GM18907 (cell line): ENCODE measurements around the gene RAB1A.

ENCODE experiments used
- ATAC-seq: cut with Tn5 transposase; IDR thresholded peaks from one replicate; pipeline ENCODE4 v1.9.1; 2021; ENCODE audit warnings: mild to moderate bottlenecking, moderate library complexity; ENCODE audit not compliant: unreplicated experiment

Gene RAB1A

DNA sequence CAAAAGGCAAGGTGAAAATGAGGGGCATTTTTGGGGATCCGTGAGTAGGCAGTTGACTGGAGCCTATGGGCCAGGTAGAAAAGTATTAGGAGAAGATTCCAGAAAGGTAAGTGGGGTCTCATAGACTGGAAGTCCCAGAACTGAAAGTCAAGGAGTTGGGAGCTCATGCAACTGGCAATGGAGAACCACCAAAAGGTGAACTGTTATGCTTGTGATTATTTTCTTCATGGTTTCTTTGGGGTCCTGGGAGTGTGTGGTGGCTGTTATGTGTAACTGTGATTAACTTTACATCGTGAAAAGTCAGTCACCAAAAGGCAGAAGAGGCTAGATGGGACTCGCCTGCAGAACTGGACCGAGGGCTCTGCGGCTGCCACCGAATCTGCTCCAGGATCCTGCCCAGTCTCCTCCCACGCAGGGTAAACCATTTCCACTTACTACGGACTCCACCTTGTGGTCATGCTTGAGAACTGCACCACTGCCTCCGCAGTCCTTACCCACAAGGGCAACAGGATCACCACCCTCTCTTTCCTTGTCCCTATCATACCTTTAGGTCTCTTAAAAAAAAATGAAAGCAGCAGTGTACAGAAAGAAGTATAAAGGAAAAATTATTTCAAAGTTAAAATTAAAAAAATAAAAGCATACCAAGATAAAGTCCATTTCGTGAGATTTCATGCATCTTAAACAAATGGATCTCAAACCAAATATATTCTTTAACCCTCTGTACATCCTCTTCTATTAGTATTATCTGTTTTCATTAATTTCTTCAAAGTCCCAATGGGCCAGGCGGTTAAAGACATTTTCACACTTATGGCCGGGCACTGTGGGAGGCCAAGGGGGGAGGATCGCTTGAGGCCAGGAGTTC lies 89.3 kb downstream of the RAB1A start:
- ATAC-seq: peak; percentile 88

- ATAC-seq: no peak
These were observed 90.3 kb downstream of the RAB1A start for GRCh38 chr2:65039640-65040039.

DNA sequence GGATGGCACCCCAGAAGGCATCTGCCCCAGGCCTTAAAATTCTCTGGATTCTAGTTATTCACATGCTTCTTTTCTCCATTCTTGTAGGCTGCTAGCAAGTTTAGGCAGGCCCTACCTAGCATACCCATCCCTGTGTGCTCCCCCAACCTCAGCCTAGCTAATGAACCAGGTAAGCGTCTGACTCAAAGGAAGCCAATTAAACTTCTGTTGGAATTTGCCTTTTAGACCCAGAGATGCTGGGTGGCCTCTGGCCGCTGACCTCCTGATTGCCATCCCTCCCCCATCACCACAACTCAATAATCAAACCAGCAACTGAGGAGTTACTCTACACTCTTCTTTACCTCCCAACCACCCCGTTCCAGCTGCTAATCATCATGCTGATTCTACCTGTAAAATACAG lies 92.7 kb downstream of the RAB1A start:
- ATAC-seq: no peak
